HTERT RPE-1 (cell line): ENCODE data around the gene CD99L2.
"Not testable (repeated sequence)": the region's sequence is repeated elsewhere in the genome, so short reads cannot be mapped to it uniquely, and the experiment has no call there.

ENCODE experiments used
- in situ Hi-C: fragments of 300-500 bp; cut with MboI; formaldehyde crosslinking; loops from 4 replicates; pipeline ENCODE4 v1.14.3; 2020; ENCODE audit warnings: low sequenced_read_pairs

The CD99L2 gene

DNA sequence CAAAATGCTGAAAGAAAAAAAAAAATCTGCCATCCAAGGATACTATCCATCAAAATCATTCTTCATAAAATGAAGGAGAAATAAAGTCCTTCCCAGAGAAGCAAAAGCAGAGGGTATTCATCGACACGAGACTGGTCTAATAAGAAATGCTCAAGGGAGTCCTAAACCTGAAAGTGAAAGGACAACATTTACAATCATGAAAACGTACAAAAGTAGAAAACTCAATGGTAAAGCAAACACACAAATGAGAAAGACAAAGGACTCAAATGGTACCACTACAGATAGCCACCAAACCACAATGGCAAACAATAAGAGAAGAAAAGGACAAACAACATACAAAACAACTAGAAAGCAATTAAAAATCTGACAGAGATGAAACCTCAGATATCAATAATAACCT, 41.0 kb downstream of the CD99L2 start:
- in situ Hi-C loops = no loop called here

DNA sequence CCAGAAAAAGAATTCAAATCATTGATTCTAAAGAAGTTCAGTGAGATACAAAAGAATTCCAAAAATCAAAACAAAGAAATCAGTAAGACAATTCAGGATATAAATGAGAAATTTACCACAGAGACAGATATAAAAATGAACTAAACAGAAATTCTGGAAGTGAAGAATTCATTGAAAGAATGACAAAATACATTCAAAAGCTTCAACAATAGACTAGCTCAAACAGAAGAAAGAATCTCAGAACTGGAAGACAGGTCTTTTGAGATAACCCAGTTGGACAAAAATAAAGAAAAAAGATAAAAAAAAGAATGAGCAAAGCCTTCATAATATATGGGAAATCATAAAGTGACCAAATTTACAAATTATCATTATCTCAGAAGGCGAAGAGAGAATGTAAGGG, 41.7 kb downstream of the CD99L2 start:
- in situ Hi-C loops = no loop called here

DNA sequence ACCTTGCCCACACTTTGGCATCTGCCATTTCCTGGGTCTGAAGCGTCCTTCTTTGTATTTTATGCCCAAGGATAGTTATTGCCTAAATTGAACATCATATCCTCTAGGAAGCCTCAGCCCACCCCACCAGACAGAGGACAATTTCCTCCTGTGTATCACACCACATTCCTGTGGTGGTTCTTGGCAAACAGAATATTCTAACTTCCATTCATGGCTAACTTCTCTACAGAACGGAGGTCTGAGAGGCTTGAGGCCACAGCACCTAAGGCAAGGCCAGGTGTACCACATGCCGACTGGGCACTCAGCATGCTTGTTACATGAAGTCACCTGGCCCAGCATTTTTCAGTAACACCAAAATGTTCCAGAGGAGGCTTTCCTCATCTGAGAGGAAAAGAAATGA, 42.4 kb downstream of the CD99L2 start:
- in situ Hi-C loops = no loop called here

DNA sequence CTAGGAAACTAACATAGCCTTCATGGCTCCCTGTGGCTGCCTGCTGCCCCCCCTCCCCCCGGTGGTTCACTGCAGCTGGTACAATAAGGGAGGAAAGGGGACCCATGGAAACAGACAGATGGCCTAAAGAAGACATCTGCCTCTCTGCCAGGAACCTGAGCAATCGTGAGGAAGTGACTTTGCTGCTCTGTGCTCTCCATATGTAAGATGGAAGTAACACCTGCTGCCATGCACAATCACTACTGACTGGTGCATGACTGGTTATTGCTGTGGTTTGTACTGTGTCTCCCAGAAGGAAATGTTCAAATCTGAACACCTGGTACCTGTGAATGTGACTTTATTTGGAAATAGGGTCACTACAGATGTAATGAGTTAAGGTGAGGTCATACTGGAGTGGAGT, 43.6 kb downstream of the CD99L2 start:
- in situ Hi-C loops = no loop called here

DNA sequence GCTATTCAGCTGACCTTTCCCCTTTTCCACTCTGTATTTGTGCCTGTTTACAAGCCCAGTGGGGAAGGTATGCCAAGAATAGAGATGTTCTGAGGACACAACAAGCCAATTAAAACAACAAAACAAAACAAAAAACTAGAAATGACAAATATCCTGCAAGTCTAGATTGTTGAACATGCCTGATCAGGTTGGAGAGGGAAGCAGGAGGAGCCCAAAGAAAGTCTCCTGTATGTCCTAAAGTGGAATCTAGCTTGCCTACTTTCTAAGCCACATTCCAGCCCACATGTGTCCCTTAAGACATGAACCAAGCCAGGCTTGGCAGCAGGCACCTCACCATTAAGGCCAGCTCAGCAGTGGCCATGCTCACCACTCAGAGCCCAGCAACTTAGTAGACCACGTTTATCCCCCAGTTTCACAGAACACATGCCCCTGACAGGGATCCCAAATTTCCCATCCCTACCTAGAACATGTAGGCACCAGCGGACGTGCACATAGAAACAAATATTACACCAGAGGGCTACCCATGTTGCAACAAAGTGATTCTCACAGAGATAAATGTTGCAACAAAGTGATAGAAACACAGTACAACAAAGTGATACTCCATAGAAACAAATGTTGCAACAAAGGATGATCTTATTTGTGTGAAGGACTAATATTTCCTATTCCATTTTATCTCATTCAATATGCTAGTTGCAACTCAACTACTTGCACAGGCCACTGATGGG, 48.3 kb downstream of the CD99L2 start:
- in situ Hi-C loops = no loop called here

DNA sequence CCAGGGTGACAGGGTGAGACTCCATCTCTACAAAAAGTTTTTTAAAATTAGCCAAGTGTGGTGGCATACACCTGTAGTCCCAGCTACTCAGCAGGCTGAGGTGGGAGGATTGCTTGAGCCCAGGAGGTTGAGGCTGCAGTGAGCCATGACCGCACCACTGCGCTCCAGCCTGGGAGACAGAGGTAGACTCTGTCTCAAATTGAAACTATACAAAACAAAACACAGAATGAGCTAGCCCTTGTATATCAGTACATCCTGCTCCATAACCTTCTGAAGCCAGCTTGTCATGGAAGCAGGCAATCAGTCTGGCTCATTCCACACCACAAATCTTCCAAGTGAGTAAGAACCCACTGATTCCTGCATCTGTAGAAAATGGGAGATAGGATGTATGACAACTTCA, 49.0 kb downstream of the CD99L2 start:
- in situ Hi-C loops = no loop called here

DNA sequence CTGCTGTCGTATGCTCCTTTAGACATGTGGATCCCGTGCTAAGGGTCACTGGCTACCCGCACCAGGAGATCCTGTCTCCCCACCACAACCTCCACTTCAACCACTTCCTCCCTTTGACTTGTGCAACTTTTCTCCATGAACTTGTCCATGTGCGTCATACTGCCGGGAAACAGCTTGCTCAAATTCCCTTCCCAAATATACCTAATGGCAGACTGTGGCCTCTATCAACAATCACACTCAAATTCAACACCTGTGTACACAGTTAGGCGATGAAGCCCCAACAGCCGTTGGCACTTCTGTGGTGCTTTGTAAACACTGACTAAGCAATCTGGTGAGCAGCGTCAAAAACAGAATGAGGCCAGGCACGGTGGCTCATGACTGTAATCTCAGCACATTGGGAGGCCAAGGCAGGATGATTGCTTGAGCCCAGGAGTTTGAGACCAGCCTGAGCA, 49.5 kb downstream of the CD99L2 start:
- in situ Hi-C loops = no loop called here

DNA sequence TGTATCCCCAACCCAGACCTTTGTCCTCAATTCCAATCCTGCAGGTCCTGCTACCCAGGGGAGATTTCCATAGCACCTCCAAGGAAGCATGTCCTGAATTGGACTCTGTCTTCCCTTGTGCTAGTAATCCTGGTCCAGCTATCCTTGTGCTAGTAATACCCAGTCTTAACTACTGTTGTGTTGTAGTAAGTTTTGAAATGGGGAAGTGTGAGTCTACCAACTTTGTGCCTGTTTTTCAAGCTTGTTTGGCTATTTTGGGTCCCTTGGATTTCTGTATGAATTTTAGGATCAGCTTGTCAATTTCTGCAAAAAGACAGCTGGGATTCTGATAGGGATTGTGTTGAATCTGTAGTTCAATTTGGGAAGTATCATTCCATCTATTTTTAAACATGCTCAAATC, 51.4 kb downstream of the CD99L2 start:
- in situ Hi-C loops = no loop called here

DNA sequence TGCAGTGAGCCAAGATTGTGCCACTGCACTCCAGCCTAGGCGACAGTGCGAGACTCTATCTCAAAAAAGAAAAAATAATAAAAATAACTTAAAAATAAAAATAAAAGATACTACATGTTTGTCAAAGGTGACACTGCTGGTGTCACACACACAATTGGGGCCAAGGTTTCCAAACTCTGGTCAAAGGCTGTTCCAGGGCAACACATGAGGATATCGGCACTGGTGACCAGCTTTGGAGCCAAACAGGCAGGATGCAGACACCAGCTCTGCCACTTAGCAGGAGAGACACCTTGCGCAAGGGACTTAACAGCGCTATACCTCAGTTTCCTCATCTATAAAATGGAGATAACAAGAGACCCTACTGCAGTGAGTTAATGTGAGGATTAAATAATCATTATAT, 52.3 kb downstream of the CD99L2 start:
- in situ Hi-C loops = no loop called here

DNA sequence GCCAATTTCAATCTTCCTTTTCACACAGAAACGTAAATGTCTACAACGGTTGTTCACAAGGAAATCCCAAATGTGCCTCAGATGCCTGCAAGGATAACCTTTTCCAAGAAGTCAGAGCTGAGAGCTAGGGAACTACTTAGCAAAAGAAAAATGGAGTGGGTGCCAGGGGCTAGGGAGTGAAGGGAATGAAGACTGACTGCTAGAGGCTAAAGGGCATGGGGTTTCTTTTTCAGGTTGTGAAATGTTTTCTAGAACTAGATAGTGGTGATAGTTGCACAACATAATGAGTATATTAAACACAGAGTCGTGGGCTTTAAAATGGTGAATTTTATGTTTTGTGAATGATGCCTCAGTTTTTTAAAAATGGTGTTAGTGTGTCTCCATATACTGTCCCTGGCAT, 53.4 kb downstream of the CD99L2 start:
- in situ Hi-C loops = no loop called here

DNA sequence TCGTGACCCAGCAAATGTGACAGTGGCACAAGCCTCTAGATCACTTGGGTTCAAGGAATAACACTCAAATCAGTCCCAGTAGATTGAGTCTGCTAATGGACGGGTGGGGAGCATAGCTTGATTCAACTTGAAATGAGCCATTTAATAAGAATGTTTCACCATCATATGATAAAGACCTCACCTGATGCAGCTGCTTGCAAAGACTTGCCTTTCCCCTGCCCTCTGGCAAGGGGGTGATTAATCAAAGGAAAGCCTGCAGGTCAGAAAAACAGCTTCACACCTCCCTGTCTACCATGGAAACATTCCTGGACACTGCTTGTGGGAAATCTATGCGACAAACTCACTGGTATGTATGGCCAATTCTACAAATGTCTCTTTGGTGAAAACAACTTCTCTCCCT, 54.5 kb downstream of the CD99L2 start:
- in situ Hi-C loops = no loop called here

DNA sequence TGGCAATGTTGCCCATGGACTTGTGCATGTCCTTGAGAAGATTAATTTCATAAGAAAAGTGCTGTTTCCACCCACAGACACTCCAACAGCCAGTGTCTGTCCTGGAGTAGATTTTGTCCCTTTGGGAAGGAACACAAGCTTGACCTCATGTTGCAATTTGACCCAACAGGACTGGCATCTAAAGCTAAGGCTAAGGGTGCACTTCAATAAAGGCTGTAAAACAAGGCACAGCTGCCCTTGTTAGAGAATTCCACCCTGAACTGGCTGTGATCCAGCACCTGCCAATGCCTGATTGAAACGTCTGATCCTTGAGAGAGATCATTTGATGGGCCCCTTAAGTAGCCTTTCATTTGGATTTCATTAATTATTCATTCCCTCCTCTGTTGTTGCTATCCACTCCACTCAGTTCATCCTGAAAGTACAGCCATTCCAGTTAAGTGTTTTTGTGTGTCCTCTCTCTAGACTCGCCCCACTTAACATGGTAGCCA, 56.2 kb downstream of the CD99L2 start:
- in situ Hi-C loops = no loop called here

DNA sequence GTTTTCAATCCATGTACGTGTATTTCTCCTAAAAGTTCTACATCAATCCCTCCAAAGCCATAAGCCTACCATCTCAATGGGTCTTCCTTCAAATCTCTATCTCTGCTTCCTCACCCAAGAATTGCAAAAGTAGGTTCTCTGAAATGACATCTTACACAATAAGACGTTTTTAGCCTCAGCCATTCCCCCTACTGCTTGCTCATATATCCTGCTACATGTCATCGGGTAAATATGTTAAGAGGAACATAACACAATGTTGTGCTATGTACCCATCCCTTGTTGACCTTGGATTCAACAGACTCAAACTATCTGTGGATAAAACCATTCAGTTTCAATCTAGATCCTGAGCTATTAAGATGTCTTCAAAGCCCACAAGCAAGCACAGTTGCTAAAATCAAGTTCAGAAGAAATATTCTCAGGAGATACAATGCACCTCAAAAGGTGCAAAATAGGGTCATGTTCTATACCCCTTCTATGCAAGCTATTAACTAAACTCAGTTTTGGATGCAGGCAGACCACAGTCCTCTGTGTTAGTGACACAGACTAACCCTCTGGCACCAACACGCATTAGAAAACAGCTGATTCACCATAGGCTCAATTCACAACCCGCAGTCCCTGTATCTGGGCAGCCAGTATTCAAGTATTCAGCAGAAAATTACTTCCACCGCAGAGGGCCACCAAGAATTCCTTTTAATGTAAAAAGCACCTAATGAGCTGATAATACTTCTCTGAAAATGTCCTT, 56.8 kb downstream of the CD99L2 start:
- in situ Hi-C loops = no loop called here

DNA sequence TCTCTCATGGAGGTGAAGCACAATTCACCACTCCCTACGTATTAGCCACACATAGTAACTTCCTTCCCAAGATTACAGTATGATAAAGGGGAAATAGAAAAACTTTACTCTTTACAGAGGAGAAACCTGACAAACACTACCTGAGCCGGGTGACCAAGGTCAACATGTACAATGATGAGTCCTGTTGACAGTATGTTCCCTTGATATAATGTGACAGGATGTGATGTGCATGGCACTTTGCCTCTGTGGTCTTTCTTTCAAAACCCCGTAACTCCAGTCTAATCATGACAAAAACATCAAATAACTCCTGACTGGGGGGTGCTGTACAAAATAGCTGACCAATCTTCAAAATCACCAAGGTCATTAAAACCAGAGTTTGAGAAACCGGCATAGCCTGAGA, 60.6 kb downstream of the CD99L2 start:
- in situ Hi-C loops = no loop called here

DNA sequence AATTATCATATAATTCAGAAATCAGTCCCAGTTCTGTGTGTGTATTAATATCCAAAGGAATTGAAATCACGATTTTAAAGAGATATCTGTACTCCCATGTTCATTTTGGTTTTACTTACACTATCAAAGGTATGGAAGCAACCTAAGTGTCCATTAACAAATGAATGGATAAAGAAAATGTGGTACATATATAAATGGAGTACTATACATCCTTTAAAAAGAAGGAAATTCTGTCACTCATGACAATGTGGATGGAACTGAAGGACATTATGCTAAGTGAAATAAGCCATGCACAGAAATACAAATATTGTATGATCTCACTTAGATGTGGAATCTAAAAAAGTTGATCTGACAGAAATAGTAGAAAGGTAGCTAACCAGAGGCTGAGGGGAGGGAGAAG, 63.8 kb downstream of the CD99L2 start:
- in situ Hi-C loops = no loop called here

DNA sequence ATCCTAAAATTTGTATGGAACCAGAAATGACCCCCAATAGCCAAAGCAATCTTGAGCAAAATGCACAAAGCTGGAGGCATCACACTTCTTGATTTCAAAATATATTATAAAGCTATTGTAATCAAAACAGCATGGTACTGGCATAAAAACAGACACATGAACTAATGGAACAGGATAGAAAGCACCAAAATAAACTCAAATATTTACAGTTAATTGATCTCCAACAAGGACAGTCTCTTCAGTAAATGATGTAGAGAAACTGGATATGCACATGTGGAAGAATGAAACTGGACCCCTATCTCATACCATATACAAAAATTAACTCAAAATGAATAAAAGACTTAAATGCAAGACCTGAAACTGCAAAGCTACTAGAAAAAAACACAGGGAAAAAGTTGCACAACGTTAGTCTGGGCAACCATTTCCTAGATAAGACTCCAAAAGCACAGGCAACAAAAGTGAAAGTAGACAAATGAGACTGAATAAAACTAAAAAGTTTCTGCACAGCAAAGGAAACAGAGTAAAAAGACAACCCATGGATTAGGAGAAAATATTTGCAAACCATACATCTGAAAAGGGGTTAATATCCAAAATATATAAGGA, 64.9 kb downstream of the CD99L2 start:
- in situ Hi-C loops = no loop called here

DNA sequence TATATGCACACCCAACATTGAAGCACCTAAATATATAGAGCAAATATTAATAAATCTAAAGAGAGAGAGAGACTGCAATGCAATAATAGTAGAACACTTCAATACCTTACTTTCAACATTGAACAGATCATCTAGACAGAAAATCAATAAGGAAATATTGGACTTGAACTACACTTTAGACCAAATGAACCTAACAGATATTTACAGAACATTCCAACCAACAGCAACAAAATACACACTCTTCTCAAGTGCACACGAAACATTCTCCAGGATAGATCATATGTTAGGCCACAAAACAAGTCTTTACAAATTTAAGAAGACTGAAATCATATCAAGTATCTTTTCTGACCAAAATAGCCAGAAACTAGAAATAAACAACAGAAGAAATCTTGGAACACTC, 66.6 kb downstream of the CD99L2 start:
- in situ Hi-C loops = no loop called here

DNA sequence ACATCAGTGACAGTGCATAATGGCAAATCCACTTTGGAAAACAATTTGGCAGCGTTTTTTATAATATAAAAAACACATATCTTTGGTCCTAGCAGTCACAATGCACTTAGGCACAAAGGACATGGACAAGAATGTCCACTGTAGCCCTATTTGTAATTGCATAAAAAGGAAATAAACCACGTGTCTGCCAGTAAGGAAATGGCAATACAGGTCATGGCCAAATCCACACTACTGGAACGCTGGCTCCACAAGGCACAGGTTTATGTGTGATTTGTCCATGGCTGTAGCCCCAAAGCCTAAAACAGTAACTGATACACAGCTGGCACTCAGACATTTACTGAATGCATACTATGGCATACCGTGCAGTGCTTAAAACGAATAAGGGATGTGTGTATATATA, 69.7 kb downstream of the CD99L2 start:
- in situ Hi-C loops = no loop called here

DNA sequence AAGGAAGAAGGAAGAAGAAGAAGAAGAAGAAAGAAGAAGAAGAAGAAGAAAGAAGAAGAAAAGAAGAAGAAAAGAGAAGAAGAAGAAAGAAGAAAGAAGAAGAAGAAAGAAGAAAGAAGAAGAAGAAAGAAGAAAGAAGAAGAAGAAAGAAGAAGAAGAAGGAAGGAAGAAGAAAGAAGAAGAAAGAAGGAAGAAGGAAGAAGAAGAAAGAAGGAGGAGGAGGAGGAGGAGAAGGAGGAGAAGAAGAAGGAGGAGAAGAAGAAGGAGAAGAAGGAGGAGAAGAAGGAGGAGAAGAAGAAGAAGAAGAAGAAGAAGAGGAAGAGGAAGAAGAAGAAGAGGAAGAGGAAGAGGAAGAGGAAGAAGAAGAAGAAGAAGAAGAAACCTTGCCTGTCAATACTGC, 74.1 kb downstream of the CD99L2 start:
- in situ Hi-C loops = not testable (repeated sequence)

DNA sequence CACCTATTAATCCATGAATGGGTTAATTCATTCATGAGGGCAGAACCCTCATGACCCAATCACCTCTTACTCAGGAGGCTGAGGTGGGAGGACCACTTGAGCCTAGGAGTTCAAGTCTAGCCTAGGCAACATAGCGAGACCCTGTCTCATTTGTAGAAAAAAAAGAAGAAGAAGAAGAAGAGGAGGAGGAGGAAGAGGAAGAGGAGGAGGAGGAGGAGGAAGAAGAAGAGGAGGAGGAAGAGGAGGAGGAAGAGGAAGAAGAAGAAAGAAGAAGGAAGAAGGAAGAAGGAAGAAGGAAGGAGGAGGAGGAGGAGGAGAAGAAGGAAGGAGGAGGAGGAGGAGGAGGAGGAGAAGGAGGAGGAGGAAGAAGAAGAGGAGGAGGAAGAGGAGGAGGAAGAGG, 74.6 kb downstream of the CD99L2 start:
- in situ Hi-C loops = not testable (repeated sequence)

DNA sequence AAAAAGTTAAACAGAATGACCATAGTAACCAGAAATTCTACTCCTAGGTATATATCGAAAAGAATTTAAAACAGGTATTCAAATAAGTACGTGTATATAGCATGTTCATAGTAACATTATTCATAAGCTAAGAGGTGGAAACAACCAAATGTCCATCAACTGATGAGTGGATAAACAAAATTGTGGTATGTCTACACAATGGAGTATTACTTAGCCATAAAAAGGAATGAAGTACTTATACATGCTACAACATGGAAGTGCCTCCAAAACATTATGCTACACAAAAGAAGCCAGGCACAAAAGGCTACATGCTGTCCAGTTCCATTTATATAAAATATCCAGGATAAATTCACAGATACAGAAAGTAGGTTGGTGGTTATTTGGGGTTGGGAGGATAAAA, 76.5 kb downstream of the CD99L2 start:
- in situ Hi-C loops = no loop called here

DNA sequence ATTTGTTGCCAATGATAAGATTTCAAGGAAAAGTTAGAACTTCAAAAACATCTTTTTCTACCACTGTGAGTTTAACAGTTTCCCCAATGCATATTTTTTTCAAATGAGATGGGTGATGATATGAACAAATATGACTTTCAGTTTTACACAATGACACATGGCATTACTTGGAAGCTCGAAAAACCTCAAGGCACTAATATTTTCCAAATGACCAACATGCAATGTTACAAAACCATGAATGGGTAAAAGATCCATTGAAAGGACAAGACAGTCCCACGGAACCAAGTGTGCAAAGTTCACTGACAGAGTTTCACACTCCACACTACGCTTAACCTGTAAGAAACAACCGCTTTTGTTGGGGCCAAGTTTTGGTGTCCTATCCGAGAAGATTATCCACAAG, 84.5 kb downstream of the CD99L2 start:
- in situ Hi-C loops = no loop called here
